Erythroblast (primary cell): Measurements from ENCODE around the gene FOXD3.

Source experiments
- DNase-seq, 2 experiments: peaks; one replicate each; lab custom pipeline; 2025; lab: John Stamatoyannopoulos, UW
- GATA1 ChIP-seq: IDR thresholded peaks from 2 replicates; pipeline ENCODE4 v1.6.1; 2011; ENCODE audit warnings: low read depth, mild to moderate bottlenecking, control low read depth, low read length, moderate library complexity
- POLR2A ChIP-seq: IDR thresholded peaks from 2 replicates; pipeline ENCODE4 v1.6.1; 2011; ENCODE audit warnings: mild to moderate bottlenecking, low read length

Gene FOXD3

DNA sequence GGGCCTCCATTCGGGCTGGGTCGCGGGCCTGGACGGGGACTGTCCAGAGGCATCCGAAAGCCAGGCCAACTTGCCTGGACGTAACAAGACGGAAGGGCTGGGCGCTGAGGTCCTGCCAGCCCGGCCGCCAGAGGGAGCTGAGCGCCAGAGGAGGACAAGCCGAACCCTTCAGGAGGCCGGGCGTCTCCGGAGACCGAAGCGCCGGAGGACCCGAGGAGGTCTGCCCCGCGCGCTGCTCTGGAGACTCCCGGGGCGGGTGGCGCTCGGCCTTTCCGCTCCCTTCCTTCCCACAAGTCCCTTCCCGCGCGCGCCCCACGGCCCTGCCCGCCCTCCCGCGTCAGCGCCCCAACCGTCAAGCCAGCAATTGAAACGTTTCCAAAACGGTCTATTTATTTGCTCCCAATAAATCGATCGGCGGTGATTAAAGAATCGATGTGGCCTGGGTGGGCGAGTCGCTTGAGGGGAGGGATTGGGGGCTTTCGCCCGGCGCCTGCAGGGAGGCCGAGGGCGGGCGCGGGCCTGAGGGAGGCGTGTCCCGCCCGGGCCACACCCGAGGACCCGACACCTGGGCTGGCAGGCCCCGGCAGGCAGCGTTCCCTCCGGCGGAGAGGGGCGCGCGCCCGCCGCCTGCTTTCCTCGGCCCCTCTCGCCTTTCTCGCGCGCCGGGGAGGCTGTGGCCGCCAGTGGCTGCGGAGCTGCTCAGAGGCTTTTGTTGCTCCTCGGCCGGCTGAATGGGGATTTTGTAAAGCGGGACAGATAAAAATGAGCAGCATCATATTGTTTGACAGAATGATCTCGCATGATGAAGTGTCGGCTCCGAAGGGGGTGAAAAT is 5.2 kb upstream of the FOXD3 start:
- no peak for TF ChIP-seq POLR2A
- peak; percentile 84 to 88 for DNase-seq

DNA sequence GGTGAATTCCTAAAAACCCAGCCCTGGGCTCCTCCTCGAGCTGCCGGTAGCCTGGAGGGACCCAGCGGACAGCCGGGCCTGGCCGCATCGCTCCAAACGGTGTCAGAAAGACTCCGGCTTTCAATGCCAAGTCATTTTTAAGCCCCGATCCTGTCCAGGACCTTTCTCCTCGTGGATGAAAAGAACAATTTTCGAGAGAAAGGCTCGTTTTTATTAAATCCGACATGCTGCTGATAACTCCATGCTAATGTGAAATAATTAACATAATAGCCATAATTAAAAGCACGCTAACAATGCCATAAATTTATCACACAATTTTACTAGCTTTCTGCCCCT is 4.6 kb upstream of the FOXD3 start:
- DNase-seq = no peak
- TF ChIP-seq GATA1 = no peak
- TF ChIP-seq POLR2A = no peak

DNA sequence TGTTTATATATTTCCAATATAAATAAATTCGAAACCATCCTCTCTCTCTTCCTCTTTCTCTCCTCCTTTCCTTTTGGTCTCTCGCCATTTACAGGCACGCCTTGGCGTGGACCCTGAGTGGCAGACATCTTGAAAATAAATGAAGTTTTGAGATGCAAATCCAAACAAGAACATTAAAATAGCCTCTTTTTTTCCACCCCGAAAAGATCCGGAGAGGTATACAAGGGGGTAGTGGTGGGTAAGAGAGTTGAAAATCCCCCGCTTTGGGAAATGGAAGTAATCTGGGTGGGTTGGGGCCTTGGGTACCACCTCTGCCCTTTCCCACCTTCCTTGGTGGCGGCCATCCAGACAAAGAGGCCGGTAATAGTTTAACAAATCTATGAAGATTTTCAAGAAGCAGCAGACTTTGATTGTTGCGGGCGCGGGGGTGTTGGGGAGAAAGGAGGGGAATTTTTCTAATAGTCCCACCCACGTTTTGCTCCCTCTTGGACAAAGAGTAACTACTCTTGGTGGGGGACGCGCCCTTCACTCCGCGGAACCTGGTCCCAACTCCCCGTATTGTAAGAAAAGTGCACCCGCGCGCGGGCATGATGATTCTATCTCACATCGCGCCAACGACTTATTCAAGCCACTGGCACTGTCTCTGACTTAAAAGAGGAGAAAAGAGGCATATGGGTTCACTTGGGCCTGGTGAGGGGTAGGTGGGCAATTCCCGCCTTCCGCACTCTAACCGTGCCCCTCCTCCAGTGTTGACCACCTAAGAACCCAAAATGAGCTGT is 4.0 kb upstream of the FOXD3 start:
- no peak for TF ChIP-seq POLR2A
- no peak for TF ChIP-seq GATA1
- peak in 1 of 2 experiments; percentile 10 for DNase-seq

DNA sequence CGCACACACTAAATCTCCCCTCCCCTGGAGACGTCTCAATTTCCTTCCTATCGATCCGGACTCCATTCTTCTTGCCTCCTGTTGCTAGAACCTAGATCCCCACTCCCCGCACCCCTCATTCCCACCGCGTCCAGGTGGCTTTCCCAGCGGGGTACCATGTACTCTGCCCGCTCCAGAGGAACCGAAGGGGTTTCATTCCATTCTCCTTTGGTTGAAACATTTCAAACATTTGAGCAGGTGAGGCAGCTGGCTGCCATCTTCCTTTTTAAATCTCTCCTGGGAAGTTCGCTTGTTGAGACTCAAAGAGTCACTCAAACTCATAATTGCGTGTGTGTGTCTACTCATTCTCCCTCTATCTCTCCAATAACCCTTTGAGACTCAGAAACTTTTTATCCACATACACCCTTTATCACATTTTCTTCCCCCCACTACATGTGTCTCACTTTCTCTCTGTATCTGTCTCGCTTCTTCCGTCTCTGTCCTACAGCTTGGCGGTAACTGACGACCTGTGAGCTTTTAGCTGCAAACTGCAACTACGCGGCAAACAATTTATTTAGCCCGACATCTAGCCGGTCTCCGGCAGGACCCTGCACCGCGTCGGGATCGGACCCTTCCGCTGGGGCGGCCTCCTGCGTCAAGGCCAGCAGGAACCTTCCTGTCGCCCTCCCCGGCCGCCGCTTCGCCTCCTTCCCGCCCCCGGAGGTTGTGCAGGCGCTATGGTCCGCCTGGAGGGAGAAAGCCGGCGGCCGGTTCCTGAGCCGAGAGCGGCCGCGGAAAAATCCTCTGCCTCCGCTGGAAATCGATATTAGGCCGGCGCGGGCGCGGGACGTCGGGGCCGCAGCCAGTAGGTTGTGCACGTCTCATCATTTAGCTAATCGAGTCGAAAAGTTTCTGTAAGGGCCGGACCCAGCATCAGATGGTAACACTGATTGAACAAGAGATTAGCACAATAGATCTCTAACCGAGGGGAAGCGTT is 3.0 kb upstream of the FOXD3 start:
- DNase-seq = peak; percentile 9 to 16
- no peak for TF ChIP-seq POLR2A
- TF ChIP-seq GATA1 = no peak

DNA sequence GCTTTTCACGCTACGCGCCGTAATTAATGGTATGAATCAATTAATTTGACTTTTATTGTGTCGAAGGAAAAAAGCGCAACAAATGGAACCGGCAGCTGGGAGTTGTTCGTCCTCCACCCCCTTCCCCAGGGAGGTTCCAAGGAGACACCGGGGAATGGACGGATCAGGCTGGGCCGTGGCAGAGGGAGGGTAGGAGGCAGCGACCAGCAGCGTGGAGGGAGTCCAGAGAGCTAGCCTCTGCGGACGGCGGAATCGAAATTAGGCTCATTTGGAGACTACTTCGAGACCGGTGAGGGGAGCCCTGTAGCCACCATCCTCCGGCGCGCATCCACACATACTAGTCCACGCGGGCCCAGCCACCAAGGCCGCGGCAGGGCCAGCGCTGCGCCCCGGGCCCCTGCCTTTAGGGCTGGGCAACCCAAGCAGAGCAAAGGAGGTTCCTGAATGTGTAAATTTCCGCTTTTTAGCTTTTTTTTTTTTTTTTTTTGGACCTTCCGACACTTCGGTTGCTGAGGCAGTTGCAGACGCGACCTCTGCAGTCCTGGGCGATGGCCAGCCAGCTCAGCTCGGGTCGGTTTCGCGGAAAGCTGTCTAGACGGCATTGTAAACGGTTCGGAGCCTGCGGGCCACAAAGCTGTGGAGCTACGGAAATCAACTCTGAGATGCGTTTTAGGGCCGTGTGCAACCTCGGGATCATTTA is 2.2 kb upstream of the FOXD3 start:
- TF ChIP-seq POLR2A = no peak
- no peak for TF ChIP-seq GATA1
- peak; percentile 34 to 35 for DNase-seq

DNA sequence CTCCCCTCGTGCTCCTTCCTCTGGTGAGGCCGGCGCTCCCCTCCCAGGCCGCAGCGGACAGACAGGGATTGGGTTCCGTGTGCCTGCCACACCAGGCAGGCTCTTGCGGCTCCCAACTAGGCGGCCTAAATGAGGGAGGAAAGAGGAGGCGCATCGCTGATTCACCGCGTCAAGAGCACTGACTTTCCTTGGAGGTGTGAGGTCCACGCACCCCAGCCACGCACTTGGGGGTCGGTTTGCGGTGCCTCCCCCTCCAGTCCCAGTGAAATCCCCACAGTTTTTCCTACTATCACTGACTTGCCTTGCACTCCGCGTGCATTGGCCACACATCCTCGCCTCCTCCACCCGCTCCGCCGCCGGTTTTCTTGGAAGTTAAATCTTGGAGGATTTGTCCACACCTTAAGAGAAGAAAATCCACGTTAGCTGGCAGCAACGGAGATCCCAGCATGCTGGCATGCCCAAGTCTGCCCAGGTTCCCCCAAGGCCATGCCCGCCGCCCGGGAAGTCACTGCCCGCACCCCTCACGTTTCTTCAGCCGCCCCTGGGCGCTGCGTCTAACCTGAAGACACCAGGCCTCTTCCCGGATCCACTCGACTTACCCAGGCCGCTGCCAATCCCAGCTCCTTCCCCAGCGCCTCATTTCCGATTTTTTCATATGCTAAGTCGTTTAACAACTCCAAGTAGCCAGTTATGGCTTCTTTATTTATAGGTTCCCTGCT is 1.1 kb upstream of the FOXD3 start:
- peak; percentile 12 to 38 for DNase-seq
- TF ChIP-seq GATA1 (no peak), POLR2A (no peak)

DNA sequence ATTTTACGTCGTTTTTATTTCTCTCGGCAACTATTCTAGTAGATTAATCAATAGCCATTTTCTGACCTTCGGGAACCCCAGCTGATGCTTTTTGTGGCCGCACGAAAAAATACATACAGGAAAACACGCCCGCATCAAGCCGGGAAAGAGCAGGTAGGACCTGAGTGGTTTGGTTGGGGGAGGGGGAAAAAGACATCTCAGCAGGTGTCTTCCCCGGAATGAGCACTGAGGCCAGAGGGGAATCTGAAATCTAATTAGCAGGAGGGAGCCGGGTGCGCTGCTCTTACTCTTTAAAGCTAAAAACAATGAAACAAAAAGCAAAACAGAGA is 618 bp upstream of the FOXD3 start:
- TF ChIP-seq POLR2A = no peak
- no peak for TF ChIP-seq GATA1
- no peak for DNase-seq

DNA sequence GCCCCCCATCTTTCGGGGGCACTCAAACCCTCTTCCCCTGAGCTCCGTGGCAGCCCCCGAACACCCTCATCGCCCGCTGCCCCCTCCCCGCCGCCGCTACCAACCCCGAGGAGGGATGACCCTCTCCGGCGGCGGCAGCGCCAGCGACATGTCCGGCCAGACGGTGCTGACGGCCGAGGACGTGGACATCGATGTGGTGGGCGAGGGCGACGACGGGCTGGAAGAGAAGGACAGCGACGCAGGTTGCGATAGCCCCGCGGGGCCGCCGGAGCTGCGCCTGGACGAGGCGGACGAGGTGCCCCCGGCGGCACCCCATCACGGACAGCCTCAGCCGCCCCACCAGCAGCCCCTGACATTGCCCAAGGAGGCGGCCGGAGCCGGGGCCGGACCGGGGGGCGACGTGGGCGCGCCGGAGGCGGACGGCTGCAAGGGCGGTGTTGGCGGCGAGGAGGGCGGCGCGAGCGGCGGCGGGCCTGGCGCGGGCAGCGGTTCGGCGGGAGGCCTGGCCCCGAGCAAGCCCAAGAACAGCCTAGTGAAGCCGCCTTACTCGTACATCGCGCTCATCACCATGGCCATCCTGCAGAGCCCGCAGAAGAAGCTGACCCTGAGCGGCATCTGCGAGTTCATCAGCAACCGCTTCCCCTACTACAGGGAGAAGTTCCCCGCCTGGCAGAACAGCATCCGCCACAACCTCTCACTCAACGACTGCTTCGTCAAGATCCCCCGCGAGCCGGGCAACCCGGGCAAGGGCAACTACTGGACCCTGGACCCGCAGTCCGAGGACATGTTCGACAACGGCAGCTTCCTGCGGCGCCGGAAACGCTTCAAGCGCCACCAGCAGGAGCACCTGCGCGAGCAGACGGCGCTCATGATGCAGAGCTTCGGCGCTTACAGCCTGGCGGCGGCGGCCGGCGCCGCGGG is 837 bp downstream of the FOXD3 start:
- no peak for TF ChIP-seq GATA1
- no peak for TF ChIP-seq POLR2A
- peak; percentile 53 to 57 for DNase-seq

DNA sequence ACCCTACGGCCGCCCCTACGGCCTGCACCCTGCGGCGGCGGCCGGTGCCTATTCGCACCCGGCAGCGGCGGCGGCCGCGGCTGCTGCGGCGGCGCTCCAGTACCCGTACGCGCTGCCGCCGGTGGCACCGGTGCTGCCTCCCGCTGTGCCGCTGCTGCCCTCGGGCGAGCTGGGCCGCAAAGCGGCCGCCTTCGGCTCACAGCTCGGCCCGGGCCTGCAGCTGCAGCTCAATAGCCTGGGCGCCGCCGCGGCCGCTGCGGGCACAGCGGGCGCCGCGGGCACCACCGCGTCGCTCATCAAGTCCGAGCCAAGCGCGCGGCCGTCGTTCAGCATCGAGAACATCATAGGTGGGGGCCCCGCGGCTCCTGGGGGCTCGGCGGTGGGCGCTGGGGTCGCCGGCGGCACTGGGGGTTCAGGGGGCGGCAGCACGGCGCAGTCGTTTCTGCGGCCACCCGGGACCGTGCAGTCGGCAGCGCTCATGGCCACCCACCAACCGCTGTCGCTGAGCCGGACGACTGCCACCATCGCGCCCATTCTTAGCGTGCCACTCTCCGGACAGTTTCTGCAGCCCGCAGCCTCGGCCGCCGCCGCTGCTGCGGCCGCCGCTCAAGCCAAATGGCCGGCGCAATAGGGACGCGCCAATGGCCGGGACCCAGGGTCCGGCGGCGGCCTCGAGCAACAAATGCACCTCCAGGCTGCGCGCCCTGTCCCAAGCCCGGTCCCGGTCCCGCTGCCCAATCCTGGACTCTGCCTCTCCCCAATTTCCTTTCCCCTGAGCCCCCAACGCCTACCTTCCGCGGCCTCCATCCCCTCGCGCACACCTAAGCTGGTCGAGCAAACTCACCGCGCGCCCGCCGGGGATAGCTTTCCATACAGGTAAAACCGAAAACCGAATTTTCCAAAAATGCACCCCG is 1.8 kb downstream of the FOXD3 start:
- peak; percentile 9 to 33 for DNase-seq
- no peak for TF ChIP-seq GATA1
- TF ChIP-seq POLR2A = no peak

DNA sequence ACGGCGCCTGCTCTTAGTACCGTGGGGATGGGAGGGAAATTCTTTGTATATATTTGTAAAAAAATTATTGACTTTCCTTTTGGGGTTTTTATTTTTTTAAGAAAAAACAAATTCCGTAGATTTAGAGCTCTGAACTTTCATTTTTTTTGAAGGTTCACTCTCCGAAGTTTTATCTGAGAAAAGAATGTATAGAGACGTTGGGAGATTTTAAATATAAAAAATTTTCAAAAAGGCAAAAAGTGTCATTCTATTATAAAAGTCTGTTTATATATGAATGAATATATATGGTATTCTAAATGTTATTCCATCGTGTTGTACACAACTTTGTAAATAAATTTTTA is 2.4 kb downstream of the FOXD3 start:
- TF ChIP-seq POLR2A (no peak), GATA1 (no peak)
- no peak for DNase-seq
